ENCODE results near the gene MMP20.

MMP20 gene

DNA sequence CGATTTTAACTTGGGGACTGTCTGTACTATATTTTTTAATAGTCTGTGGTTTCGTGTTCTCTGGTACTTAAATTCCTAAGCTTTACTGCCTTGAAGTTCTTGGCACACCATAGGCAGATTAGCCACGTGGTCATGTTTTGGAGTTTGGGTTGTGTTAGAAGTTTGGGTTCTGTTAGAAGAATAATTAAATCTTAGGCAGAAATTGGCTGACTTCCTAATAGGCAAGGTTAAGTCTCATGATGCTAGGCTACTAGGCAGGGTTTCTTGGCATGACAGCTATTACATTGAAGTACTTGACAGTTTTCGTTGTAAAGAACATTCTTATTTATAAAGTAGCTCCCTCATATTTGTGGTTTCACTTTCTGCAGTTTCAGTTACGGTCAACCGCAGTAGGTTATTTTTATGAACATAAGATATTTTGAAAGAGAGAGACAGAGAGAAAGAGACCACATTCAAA, 64.5 kb downstream of the MMP20 start:
- DNase-seq (ENCODE audit: low spot score), result no peak

DNA sequence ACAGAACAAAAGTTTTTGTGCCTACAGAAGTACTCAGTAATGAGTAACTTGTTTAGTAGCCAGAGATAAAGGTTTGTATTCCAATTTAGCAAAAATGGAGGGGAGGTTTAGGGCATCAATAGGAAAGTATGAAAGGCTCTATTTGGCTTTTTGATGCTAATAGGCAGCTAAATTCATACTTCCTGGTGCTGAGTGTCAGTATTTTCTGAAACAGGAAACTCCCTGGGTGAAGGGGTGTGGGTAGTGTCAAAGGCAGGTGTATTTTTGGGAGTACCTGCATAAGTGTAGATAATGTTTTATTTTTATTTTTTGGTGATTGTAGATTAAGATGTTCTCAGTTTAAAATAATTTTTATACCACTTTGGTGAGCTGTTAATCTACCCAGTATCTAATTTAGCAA, 65.3 kb downstream of the MMP20 start:
- no peak for DNase-seq (ENCODE audit: low spot score)

DNA sequence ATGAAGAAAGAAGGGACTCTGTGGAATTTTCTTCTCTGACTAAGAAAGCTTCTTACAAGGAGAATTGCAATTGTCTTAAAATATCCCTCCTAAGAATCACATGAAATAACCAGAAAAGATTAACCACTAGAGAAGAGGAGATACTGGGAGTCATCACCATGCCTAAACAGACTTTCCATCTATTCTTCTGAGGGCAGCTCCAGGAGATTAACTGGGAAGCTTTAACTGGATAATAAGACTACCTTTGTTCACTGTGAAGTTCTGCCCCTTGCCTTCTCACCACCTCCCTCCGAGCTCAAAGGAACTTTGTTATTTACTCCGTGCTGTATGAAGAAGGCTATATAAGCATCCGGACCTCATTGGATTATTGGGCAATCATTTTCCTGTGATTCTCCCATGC, 70.0 kb downstream of the MMP20 start:
- DNase-seq (ENCODE audit: low spot score), result no peak

DNA sequence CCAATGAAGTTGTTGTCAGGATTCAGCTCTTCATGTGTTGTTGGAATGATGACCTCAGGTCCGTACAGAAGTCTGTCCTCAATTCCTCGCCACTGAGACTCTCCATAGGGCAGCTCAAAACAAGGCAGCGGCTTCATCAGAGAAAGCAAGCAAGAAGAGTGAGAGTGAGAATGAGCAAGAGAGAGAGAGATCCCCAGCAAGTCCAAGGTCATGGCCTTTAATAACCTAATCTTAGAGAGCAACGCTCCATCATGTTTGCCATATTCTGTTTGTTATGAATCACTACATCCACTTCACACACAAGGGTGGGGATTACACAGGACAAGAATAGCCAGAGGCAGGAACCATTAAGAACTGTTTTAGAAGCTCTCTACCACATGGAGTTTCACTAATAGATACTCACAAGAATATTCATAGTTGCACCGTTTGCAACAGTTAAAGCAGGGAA, 71.3 kb downstream of the MMP20 start:
- no peak for DNase-seq (ENCODE audit: low spot score)

DNA sequence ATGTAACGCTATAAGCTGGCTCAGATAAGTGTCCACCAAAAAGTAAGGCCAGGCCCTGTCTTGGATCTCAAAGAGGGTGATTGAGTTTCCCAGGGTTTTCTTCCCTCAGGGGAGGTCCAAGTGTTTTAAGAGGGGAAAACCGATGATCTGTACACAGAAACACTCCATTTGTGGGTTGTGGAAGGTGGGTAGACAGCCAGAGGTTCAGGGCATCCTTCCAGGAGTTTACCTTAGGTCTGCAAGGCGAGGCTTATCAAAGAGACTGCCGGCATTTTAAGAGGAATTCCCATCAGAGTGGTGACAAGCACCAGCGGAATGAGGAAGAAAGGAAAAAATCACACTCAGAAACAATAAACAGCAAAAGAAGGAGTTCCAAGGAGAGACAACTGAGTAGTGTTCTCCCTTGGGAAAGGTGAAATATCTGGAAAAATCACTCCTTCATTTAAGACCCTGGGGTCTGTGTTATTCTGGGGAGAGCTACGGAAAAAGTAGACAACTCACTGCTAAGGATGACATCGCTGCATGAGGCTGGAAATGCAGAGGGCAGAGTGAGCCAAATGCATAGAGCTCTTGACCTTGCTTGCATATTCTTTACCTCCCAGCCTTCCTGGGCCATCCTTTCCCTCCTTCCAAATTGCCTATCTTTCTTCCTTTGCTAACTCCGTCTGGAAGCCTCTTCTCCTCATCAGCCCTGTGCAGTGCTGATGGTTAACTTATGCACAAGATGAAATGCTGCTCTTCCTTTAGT, 72.5 kb downstream of the MMP20 start:
- DNase-seq (ENCODE audit: low spot score), result no peak

DNA sequence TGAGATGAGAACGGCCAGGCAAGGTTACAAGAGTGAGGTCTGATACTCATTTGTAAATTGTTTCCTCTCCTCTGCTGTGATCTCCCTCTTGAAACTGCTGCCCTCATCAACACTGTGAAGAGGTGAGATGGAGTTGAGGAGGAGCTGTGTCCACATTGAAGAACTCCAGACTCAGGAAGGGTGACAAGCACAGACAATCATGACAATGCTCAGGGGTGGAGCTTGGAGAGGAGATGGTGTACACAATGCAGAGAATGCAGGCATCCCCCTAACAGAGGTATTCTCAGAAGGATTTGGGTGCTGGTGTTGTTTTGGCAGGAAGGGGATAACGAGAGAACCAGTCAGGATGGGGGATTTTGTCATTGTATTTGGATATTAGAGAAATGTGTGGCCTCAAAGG, 73.1 kb downstream of the MMP20 start:
- no peak for DNase-seq (ENCODE audit: low spot score)

DNA sequence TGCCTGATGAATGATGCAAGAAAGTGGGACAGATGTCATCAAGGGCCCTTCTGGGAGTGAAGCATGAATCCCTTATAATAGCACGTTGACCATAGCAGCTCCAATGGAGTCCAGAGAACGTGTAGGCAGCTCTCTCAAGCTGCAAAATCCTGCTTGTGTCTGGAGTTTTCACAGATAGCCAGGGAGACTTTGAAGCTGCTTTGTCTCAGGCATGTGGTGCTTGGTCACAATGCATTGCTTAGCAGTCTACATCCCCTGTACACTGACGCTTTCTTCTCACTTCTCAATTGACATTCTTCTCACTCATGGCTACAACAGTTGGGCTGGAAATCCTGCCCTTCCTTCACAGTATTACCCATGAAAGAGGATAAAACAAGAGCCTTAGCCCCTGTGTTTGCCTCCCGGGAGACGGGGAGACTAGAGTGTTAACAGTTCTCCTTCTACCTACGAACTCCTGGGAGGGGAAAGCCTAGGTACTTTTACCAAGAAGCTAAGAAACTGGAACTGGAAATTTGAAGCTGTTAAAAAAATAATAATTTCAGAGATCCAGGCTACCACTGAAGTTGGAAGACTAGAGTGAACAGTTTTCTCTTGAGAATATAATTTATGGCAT, 73.9 kb downstream of the MMP20 start:
- no peak for DNase-seq (ENCODE audit: low spot score)

DNA sequence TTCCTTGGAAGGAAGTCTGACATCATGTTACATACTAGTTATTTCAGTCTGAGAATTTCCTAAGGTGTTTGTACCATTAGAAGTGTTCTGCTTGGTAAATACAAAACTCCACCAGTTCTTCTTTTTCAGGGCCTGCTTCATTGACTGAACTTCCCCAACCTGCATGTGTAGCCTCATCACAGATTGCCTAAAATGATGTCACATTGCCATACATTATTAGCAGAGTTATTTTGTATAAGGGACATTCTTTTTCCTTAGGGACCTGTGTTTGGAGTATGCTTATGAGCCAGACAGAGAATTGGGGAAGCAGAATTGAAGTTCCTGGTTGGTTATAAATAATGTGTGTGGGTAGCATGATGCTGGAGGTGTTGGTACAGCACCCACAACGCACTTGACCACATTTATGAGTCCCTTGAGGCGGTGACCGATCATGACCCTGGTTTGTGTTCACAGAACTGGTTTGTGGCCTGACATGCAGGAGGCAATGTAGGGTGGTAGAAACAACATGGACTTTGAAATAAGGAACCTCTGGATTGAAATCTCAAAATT, 78.1 kb downstream of the MMP20 start:
- no peak for DNase-seq (ENCODE audit: low spot score)

DNA sequence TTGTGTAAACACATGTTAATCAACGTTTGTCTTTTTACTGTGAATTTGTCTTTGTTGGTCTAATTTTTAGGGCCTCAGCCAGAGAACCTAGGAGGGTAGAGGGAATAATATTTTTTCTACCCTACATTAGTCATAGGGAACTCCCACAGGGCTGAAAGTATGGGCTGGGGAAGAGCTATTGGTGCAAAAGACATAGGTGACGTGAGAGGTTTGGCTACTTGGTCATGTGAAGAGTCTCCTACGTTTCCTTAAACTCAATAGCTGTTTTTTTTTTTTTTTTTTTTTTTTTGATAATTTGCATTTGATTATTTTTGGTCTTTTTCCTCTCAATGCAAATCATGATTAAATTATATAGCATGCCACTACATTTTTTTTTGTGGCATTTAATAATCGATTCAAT, 78.7 kb downstream of the MMP20 start:
- no peak for DNase-seq (ENCODE audit: low spot score)

DNA sequence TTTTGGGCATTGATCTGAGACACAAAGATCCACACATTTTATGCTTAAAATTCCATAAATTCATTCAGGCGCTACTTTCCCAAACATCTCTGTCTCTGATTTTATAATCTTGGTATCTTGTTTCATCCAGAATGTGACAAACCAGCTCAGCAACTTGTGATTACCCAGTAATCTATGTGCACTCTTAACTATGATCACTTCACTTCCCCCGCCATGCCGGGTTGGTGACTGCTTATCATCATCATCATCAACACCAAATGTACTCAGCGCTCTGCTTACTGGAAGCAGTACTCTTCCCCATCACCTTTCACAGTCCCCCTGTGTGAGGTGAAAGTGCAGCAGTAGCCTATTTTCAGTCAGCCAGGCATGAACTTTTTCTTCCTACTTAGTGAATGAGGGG, 79.4 kb downstream of the MMP20 start:
- DNase-seq (ENCODE audit: low spot score), result no peak

DNA sequence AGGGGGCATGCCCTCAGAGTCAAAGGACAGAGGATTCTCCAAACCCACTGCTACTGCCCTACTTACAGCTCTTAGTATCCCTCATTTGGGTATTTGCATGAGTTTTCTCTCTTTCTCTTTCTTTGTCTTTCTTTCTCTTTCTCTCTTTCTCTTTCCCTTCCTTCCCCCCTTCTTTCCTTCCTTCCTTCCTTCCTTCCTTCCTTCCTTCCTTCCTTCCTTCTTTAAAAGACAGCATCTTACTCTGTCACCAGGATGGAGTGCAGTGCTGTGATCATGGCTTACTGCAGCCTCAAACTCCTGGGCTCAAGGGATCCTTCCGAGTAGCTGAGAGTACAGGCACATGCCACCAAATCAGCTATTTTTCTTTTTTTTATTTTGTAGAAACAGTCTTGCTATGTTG, 80.5 kb downstream of the MMP20 start:
- DNase-seq (ENCODE audit: low spot score), result no peak

DNA sequence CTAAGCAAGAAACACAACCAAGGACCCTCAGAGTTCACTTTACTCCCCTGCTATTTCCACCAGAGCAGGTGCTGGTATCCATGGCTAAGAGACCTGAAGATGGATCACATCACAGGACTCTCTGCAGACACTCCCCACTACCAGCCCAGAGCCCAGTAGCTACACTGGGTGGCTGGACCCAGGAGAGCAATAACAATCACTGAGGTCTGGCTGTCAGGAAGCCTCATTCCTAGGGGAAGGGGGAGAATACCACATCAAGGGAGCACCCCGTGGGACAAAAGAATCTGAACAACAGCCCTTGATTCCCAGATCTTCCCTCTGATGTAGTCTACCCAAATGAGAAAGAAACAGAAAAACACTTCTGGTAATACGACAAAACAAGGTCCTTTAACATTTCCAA, 85.6 kb downstream of the MMP20 start:
- no peak for DNase-seq (ENCODE audit: low spot score)

DNA sequence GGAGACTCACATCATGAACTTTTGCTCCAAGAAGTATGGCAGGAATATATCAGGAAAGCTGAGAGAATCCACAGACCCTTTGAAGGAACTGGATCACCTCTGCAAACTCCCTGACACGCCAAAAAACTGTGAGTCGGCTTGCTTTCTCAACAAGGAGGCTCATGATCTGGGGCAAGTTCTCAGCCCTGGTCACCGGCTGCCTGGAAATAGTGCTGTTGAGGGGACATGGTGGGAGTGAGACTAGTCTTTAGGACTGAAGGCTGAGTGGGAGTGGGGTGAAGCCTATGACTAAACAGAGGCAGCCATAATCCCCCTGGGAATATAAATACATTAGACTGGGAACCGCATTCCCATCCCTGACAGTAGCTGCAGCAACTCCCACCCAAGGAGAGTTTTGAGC, 86.2 kb downstream of the MMP20 start:
- DNase-seq (ENCODE audit: low spot score), result no peak

DNA sequence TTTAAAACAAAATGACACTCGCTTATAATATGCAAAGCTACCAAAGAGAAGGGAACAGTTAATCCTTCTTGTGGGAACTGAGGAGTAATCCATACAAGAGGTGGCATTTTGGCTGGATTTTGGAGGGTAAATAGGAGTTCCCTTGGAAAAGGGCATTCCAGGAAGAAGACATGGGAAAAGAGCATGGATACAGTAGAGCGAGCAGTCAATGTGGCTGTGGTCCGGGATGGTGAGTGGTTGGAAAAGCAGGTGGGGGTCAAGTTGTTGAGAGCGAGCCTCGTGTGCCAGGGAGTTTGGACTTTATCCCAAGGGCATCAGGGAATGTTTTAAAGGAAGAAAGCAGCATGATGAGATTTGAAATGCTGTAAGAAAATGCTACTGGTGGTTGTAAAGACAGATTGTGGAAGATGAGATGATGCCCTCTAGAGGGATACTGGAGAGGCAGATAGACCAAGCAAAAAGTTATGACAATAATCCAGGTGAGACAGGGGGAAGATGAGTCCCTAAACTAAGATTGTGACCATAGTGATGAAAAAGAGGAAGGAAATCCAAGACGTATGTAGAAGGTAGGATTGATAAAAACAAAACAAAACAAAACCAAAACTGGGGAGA, 90.8 kb downstream of the MMP20 start:
- no peak for DNase-seq (ENCODE audit: low spot score)

DNA sequence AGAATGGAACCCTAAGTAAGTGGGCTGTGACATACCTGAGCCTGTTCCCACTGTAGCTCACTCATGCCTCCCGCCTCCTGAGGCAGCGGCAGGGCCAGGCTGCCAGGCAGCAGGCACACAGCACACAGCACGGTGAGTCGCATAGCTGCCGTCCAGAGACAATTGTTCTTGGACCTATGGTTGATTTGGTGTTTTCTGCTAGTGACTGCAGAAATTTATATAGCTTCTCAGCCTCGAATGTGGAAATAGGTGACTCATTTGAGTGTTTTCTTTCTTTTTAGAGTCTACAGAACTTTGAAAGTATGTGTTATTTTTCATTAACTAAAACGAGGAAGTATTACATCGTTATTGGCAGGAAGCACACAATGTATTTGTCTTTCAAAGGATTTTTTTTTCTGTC, 94.6 kb downstream of the MMP20 start, which contains the start of gene MMP7:
TSS of gene MMP7 (minus strand) at position 190 of the 400 bp plus-strand sequence. CDS start at position 143, 47 bp downstream.
- DNase-seq (ENCODE audit: low spot score), result no peak

DNA sequence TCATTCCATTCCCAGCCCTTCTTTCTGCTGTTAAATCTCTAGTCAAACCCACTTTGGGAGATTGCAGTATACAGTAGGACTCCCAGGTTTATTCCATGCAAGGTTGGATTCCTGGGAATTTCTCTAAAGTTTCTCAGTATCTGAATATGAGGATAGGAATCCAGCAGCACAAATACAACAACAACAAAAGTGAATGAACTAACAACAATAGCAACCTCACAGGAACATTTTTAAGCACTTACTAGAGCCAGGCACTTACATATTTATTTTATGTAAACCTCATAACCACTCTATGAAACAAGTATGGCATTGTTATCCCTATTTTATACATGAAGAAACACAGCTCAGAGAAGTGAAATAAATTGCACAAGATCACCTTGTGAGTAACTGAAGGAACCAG, 96.5 kb downstream of the MMP20 start:
- no peak for DNase-seq (ENCODE audit: low spot score)

DNA sequence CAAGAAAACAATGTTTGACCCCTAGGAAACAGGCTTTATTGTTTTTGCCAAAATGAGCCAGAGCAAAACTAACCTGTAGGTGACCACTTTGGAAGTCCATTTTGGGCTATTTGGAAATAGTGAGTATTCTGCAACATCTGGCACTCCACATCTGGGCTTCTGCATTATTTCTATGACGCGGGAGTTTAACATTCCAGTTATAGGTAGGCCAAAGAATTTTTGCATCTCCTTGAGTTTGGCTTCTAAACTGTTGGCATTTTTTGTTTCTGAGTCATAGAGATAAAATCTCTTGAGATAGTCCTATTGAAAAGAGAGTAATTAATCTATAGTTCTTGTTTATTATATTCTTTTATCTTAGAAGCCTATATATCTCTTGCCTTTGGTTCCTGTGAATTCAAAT, 97.4 kb downstream of the MMP20 start:
- DNase-seq (ENCODE audit: low spot score), result no peak

DNA sequence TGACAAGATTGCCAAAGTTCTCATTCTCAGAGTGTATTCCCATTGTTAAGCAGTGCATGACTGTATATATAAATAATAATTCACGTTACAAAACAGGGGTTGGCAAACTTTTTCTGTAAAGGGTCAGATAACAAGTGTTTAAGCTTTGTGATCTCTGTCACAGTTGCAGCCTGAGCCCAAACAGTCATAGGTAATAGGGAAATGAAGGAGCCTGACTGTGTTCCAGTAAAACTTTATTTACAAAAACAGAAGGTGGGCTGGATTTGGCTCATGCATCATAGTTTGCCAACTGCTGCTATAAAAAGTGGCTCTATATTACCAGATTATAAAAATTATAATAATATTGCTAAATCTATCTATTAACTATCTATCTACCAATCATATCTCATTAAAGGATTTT, 98.1 kb downstream of the MMP20 start:
- no peak for DNase-seq (ENCODE audit: low spot score)
